HG03064 (cell line): ENCODE results near the gene ASB11.
A peak's percentile ranks its signal among the peaks of the same experiment; 100 is the strongest.

ENCODE experiments used
- ATAC-seq: cut with Tn5 transposase; IDR thresholded peaks from one replicate; pipeline ENCODE4 v1.9.1; 2021; ENCODE audit warnings: low read depth; ENCODE audit not compliant: unreplicated experiment

ASB11 gene, protein sequence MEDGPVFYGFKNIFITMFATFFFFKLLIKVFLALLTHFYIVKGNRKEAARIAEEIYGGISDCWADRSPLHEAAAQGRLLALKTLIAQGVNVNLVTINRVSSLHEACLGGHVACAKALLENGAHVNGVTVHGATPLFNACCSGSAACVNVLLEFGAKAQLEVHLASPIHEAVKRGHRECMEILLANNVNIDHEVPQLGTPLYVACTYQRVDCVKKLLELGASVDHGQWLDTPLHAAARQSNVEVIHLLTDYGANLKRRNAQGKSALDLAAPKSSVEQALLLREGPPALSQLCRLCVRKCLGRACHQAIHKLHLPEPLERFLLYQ

DNA sequence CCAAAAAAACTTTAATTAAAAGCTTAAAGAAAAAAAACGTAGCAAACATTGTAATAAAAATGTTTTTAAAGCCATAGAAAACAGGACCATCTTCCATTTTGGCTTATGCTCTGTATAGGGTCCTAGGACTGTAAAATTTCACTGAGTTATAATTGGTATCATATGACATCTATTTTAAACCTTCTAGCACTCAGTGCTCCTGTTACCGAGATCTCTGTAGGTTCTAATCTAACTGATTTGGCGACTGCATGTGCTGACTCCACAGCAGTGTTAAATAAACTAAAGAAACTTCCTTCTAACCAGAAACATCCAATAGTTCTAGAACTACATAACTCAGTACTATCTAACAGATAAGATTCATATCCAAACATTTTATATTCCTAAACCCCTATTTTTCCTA, at the start of gene ASB11:
TSS of gene ASB11 (minus strand) at position 132 of the 400 bp plus-strand sequence. CDS start at position 97, 35 bp downstream.
- no peak for ATAC-seq

DNA sequence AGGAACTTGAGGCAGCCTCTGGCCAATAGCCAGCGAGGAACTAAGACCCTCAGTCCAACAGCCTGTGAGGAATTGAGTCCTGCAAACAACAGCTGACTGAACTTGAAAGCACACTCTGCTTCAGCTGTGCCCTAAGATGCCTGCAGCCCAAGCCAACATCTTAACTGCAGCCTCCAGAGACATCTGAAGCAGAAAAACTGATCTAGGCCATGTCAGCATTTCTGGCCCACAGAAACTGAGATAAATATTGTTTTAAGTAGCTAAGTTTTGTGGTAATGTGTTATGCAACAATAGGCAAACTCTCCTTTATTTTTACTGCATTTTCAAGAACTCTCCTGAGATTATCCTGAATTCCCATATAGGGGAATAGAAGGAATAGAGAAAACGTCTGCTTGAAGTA, 44.3 kb upstream of the ASB11 start:
- no peak for ATAC-seq

DNA sequence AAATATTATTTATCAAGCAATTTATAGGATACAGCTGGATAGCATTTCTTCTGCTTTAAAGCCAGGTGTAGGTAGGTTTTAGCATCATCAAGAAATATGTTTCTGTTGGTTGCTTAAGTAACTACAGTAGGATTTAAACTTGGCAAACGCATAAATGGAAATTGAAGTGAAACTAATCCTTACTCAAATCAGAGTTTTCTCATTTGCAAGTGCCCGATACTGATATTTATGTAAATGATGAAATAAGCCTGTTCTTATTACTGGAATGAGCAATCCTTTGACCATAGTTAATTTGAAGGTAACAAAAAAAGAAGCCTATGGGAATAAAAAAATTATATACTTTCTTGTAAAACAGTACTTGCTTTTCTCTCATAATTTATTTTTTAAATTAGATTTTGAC, 43.1 kb upstream of the ASB11 start:
- no peak for ATAC-seq

DNA sequence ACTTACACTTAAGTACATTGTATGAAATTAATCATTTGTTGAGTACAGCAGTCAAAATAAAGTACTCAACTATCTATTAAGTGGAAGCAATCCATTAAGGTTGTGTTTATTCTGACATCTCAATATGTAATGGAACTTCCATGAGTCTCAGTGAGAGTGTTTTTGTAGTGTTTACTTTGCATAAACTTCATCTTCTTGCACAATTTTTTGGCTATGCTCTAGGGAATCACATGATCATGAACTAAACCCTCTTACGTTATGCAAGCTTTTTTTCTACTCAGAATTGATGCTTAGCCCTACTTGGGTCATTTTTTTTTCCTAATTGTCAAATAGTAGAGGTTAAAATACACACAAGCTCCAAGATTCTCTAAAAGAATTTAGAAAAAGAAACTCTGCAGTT, 41.0 kb upstream of the ASB11 start:
- no peak for ATAC-seq

DNA sequence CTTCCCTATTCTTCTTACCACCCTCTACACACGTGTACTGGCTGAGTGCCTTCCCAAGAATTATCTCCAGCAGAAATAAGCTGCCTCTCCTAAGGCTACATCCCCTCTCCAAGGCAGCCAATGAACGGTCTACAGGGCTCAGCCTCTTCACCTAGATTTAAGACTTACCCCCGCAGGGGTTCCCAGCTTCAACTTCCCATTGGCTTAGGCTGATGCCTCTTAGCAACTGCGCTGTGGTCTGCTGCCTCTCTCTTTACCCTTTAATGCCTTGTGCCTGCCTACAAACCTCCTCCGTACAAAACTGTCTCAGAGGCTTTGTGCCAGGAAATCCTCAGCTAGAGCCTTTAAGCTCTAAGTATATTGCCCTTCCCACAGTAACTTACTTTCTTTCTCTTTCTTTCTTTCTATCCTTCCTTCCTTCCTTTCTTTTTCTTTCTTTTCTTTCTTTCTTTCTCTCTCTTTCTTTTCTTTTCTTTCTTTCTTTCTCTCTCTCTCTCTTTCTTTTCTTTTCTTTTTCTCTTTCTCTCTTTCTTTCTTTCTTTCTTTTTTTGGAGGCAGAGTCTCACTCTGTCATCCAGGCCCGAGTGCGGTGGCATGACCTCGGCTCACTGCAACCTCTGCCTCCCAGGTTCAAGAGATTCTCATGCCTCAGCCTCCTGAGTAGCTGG, 35.0 kb upstream of the ASB11 start:
- ATAC-seq, result no peak

DNA sequence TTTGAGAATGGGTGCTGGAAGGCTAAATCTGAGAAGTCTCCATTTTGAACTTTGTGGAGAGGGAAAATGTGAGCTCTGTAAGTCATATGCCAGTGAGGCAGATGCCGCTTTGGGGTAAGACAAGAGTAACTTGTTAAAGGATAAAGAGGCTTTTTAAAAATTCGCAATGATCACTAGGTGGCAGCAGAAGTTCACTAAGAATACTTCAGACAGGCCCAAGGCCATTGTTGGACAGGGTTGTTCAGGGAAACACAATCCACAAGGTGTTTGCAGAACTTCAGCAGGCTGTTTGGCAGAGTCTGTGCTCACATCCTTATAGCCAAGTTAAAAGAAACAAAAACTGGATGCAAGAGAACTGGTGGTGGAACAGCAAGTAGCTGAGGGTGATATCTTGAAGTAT, 33.6 kb upstream of the ASB11 start:
- no peak for ATAC-seq

DNA sequence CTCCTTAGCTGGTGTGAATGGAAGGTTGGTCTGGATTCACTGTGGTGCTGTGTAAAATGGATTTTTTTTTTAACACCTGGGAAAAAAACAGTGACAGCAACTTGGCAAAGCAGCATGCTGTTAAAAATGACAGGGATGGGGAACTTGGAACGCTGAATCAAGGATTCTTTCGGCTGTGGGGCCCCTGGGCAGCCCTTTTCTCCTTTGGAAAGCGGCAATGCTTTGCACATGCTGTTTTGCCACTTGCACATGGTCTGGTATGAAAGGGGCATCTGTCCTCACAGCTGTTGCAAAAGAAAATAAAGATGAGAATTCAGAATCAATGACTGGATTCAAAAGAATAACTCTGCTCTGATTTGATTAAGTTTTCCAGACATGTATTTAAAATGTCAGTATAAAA, 30.5 kb upstream of the ASB11 start:
- ATAC-seq, result no peak

DNA sequence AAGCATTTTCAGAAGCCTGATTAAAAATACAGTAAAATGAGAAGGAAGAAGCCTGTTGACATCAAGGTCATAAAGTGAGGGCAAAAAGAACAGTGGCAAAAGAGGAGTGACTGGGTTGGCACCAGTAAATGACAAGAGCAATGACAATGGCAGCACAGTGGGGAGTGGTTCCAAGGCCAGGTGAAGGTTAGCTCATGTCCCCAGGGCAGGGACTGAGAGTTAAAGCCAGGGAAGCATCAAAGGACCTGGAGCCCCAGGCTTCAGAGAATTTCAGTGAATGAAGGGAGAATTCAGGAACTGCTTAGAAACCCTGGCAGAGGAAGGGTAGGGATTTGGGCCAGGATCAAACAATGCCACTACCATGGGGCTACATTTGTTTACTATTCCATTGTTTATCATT, 28.7 kb upstream of the ASB11 start:
- no peak for ATAC-seq

DNA sequence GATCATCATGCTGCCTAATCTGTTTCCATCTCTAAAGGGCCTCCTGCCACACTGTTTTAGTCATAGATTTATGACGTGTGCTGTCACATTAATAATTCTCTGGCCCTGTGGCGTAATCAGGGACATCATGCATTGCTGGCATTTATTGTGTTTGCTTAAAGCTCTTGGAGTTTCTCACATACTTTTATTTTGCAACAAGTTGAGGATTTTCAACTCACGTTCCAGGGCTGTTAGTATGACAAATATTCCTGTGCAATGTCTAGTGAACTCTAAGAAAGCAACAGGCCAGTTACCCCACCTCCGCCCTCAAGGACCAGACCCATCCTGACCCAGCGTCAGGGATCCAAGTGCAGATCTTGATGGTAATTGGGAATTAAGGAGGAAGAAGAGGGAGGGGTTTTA, 27.6 kb upstream of the ASB11 start:
- ATAC-seq, result no peak

DNA sequence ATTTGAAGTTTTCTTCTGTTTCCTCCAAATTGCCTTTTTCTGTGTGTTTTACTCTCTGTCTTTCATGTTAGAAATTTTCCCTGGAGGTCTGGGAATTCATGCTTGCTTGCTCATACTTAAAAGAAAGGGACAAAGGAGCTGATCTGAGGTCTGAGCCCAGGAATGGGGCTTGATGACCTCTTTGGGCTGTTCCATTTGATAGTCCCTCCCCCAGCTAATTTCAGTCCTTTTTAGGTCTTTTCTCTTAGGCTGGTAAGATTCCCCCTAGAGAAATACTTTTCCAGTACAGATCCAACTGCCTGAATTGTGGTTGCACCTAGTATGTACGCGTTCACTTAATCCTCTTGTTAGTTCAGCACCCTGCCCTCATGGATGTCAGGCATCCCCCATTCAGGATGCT, 25.4 kb upstream of the ASB11 start:
- ATAC-seq, result no peak

DNA sequence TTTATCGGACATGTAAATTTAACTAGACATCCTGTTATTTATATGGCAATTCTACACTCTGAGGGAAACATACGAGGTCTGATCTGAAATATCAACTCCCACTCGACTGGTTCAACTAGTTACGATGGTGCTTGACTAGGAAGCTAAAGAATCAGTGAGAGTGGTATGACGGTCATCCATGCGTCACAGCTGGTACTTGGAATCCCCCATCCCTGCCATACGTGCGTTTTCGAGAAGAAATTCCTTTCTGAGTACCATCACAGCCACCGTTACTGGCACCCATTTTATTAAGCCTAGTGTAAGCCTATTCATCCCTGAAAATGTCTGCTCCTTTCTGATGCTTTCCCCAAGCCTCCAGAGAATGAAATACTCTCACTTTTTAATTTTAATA, 20.6 kb upstream of the ASB11 start:
- ATAC-seq, result no peak

DNA sequence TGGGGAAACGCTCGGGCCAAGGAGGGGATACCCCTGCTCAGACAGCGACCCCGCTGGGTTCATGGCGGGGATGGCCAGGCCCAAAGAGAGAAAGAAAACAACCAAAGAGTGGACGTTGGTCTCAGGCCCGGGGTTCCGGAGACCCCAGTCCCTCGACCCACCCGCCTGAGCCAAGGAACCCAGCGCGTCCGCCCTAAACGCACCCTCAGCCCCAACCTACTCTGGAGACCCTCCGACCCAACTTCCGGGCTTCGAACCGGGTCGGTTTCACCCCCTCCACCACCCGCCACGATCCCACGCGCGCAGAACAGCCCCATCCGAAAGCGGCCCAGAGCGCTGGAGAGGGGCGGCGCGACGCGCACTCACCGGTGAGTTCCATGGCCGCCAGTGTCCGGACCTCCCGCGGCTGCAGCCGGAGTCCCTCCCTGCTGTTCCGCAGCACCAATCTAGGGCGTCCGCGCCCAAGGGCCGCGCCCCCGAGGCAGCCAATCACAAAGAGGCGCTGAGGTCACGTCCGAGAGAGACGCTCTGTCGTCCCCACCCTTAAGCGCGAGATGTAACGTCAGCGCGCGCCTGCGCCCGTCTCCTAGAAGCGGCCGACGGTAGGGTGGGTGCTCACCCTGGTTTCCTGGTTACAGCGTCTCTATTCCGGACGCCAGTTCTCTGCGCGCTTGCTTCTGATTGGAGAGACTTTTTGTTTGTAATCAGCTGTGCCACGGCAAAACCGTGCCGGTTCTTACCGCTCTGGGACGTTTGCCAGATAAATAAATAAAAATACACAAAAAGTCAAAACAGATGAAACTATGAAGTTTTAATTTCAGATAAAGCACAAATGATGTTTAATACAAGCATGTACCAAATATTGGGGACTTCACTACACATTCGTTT, 19.9 kb upstream of the ASB11 start, which contains the start of gene PIGA:
TSS of gene PIGA (minus strand) at position 389 of the 888 bp plus-strand sequence. CDS start 3,593 bp downstream, outside the sequence.
- peak; percentile 97 for ATAC-seq

DNA sequence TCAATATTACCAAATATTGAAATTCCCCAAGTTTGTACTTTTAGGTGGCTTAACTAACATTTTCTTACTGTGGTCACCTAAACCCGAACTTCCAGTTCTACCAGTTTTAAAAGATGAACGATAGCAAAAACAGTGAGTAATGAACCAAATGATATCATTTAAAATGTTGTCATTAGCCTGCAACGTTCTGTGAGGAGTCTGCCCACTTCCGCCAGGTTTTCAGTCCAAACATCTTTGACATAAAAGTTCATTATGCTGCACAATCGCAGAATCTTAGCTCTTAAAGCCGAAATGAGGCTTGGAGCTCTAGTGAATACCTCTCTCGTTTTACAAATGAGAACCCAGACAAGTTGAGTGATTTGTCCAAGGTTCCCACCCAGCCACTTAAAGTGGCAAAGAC, 19.1 kb upstream of the ASB11 start:
- no peak for ATAC-seq

DNA sequence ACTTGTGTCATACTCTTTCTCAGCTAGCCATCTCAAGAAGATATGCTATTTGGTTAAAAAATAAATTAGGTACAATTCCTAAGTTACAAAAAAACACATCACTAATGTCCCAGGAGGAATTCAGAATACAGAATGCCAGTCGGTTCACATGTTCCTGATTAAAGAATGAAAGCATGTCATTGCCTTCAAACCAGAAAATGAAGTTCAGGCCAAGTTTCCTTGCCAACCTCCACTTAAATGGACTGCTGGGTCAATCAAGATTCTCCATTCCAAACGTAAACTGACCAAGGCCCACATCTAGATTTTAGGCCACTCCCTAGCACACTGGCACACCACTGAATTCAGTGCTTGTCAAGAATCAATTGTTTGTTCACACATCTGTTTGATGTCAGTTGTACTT, 13.4 kb upstream of the ASB11 start:
- no peak for ATAC-seq

DNA sequence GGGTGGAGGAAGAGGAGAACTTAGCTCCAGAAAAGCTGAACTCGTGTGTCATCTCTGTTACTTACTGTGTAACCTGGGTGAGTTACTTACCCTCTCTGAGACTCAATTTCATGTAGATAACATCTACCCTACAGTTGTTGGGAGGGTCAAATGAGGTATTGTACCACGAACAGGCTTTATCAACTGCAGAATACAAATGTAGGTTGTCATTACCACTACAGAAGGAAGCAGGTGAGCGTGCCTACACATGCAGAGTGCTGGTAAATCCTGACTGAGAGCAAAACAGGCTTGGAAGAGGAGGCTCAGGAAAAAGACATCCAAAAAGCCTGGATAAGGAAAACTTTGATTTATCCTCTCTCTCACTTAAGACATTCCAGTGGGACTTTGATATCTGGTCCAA, 12.7 kb upstream of the ASB11 start:
- no peak for ATAC-seq

DNA sequence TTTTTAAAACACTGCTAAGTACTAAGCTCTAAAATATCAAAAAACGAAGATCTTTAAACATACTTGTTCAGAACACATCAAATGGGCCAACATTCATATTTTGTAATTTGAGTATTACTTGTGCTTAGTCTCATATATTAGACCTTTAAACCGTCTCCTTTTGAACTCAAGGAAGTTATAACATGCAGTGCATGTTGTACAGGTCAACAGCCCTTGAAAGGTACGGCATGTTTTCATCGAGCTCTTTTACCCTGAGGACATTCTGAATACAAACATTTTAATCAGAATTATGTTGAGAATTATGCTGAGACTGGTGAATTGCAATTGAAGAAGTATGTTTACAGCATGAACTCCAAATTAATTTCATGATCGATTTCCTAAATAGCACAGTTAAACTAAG, 7.0 kb upstream of the ASB11 start:
- ATAC-seq, result no peak

DNA sequence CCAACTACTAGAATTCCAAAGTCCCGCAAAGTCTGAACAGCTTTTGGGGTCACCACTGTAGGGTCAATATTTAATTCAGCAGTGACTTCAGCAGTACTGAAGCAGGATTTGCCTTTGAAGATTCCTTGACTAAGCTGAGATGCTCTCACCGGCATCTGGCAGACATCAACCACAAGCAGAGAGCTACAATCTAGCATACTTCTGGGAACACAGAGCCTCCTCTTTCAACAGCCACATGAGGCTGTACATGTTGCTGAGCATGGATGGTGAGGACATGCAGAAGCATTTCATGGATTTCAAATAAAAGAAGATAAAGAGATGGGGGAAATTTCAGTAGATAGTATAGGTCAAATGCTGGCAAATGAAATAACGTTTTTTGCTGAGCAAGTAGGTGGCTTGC, 6.6 kb upstream of the ASB11 start:
- no peak for ATAC-seq

DNA sequence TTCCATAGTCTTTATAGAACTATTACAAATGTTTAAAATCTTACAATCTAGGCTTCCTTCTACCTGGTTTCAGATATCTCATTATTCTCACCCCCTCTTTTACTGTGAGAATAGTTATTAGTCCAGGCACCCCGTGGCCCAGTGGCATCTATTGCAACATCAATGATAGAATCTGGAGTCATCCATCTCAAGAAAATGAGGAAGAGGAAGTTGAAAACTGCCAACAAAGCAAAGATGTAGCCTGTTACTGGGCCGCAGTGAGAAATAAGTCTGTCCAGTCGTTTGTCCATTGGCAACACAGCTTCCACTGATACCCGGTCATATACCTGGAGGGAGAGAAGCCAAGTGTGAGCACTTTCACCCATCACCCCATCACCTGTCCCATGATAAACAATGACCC, 6.0 kb upstream of the ASB11 start:
- ATAC-seq, result no peak

DNA sequence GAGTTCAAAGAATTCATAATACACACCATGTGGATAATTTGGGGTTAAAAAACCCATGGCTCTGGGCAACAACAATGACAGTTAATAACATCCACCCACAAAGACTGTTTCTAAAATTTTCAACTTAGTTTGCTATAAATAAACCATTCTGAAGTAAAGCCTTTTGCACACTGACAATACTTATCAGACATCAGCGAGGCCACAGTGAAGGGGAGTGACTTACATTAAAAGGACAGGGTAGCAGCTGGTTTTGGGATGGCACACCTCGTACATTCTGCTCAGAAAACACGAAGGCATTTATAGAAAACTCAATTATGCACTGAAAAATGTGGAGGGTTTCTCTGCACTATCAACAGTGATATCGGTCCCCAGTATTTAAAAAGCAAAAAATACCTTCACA, 4.9 kb upstream of the ASB11 start:
- ATAC-seq, result no peak

DNA sequence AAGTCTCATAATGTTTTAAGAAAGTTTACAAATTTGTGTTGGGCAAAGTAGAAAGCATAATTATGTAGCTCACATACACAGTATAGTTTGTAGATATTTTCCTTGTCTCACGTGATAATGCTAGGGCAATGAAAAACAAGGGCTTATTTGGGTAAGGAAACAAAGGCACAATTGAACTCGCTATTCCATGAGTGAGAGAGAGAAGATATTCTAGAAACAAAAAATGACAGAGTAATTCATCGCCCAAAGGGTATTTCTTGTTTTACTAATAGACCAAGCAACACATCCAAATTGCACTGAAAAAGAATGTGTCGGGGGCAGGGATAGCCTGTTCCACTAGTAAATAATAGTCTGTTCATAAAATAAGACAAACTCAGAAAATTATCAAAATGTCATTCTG, 3.6 kb upstream of the ASB11 start:
- no peak for ATAC-seq

DNA sequence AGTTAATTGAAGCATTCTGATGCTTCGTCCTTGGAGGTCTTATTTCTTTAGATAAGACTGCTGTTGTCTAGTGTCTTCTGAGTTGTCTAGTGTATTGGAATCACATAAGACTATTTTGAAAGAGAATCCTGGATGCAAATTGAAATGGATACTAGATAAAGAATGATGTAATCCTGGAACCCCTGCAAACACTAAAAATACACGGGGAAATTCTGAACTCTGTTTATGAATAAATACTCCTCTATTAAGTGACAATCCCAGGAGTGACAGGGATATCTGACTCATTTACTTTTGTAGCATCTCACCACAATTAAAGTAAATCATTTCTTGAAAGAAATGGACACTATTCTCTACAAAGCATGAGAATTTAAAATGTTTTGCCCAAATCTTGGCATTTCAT, 968 bp downstream of the ASB11 start:
- ATAC-seq, result no peak
